Adrenal gland (tissue), 5 donors: ENCODE results near the gene GZMA.

Source experiments
- CTCF ChIP-seq, 6 experiments: fragments of 450-650 bp in 4 of 6; fragments of 200-600 bp in 2 of 6; sonication (generic) in 1 of 6; IDR thresholded peaks; 1 replicate in 5 of 6; 2 replicates in 1 of 6; pipeline versions ENCODE4 v1.5.1 to v1.8.0; 2016 to 2021; ENCODE audit warnings: antibody characterized with exemption in 6 of 6, mild to moderate bottlenecking in 2 of 6, moderate library complexity in 1 of 6
- POLR2A ChIP-seq, 2 donors: fragments of 450-650 bp; IDR thresholded peaks; one replicate each; pipeline ENCODE4 v1.6.1; 2017; ENCODE audit warnings: antibody characterized with exemption in 2 of 2, mild to moderate bottlenecking in 2 of 2, moderate library complexity in 1 of 2
- donor health status: DM: no; HTN: no; CAD: no.

GRCh38 chr5:55113327-55113726, 10.9 kb downstream of the GZMA start:
- TF ChIP-seq CTCF (IDR thresholded peaks at IDR 0.05) (no peak), POLR2A (IDR thresholded peaks at IDR 0.05) (no peak)
